Smooth muscle cell (in vitro differentiated cells): ENCODE measurements around the gene ZNF683. TPM values are rescaled to one million over a fixed set of nuclear protein-coding genes. Genes with fewer than 3 reads are reported as not detected.
"Not testable (repeated sequence)": the region's sequence is repeated elsewhere in the genome, so short reads cannot be mapped to it uniquely, and the experiment has no call there.

Experiments
- DNase-seq: peaks from one replicate; lab custom pipeline; 2025; ENCODE audit not compliant: unreplicated experiment; lab: John Stamatoyannopoulos, UW
- H2AFZ ChIP-seq: fragments of 200-600 bp; sonication (generic); 2 replicates; pipeline ENCODE4 v1.6.0; 2016; ENCODE audit warnings: antibody characterized with exemption, low read depth, mild to moderate bottlenecking
- H3F3A ChIP-seq: fragments of 200-600 bp; sonication (generic); 2 replicates; pipeline ENCODE4 v1.6.0; 2017; ENCODE audit warnings: antibody characterized with exemption, low read depth
- H3K27ac ChIP-seq: fragments of 200-600 bp; sonication (generic); 2 replicates; pipeline ENCODE4 v1.5.1; 2016; ENCODE audit warnings: low read depth, mild to moderate bottlenecking
- H3K27me3 ChIP-seq: fragments of 200-600 bp; sonication (generic); 2 replicates; pipeline ENCODE4 v1.6.1; 2016; ENCODE audit warnings: low read depth, mild to moderate bottlenecking
- H3K36me3 ChIP-seq: fragments of 200-600 bp; sonication (generic); 2 replicates; pipeline ENCODE4 v1.5.1; 2016; ENCODE audit warnings: low read depth
- H3K4me1 ChIP-seq: fragments of 200-600 bp; sonication (generic); 2 replicates; pipeline ENCODE4 v1.5.1; 2016; ENCODE audit warnings: low read depth
- H3K4me2 ChIP-seq: fragments of 200-600 bp; sonication (generic); 2 replicates; pipeline ENCODE4 v1.6.0; 2016; ENCODE audit warnings: mild to moderate bottlenecking
- H3K4me3 ChIP-seq: fragments of 200-600 bp; sonication (generic); 2 replicates; pipeline ENCODE4 v1.5.1; 2016; ENCODE audit warnings: mild to moderate bottlenecking
- H3K79me2 ChIP-seq: fragments of 200-600 bp; sonication (generic); 2 replicates; pipeline ENCODE4 v1.6.0; 2016; ENCODE audit warnings: low read depth, mild to moderate bottlenecking
- H3K9ac ChIP-seq: fragments of 200-600 bp; sonication (generic); 2 replicates; pipeline ENCODE4 v1.6.0; 2016; ENCODE audit warnings: low read depth
- H3K9me3 ChIP-seq: fragments of 200-600 bp; sonication (generic); replicated peaks from 2 replicates; pipeline ENCODE4 v1.5.1; 2016; ENCODE audit warnings: low read depth
- H4K20me1 ChIP-seq: fragments of 200-600 bp; sonication (generic); 2 replicates; pipeline ENCODE4 v1.6.0; 2016; ENCODE audit warnings: low read depth
- CTCF ChIP-seq: fragments of 200-600 bp; sonication (generic); IDR thresholded peaks from 2 replicates; pipeline ENCODE4 v1.5.1; 2017; ENCODE audit warnings: borderline replicate concordance, mild to moderate bottlenecking, antibody characterized with exemption; ENCODE audit not compliant: insufficient read depth, poor library complexity, severe bottlenecking
- WGBS: methylation state at CpG from one replicate; pipeline ENCODE4 v1.1.7; 2016; ENCODE audit warnings: low lambda C conversion rate; 5-methylcytosine and 5-hydroxymethylcytosine counted together
- polyA plus RNA-seq: library from polyadenylated mRNA; unstranded; fragments of >200 nt; fragmentation: Nextera tagmentation; extraction: Ambion mirVana; gene quantifications from 2 replicates; pipeline ENCODE4 v1.2.1, GENCODE V29; 2016
- total RNA-seq: library from RNA; depleted of rRNA; stranded (reverse); fragments of >200 nt; gene quantifications from 2 replicates; pipeline ENCODE4 v1.2.3, GENCODE V29; 2014

Gene ZNF683
- total and polyA plus RNA-seq, 2 experiments from 2014 or later, result not detected

GRCh38 chr1:26389604-26390247 is 17.2 kb upstream of the ZNF683 start:
- peaks cover 9% of the 10 kb centered on the region for H3K4me1 ChIP-seq
- no peaks in the 10 kb centered on the region for H3K79me2 ChIP-seq
- no peaks in the 10 kb centered on the region for H3F3A ChIP-seq
- 76% methylated on average over 4 of the region's 4 CpGs for WGBS
- H2AFZ ChIP-seq, result no peak overlapping the region
- H3K4me3 ChIP-seq, result no peak overlapping the region
- no peak overlapping the region for H3K27ac ChIP-seq
- H4K20me1 ChIP-seq, result no peaks in the 10 kb centered on the region
- DNase-seq, result no peak
- H3K9me3 ChIP-seq, result no peaks in the 10 kb centered on the region
- H3K36me3 ChIP-seq, result no peaks in the 10 kb centered on the region
- no peak overlapping the region for H3K4me2 ChIP-seq
- no peaks in the 10 kb centered on the region for H3K27me3 ChIP-seq
- no peak overlapping the region for H3K9ac ChIP-seq
- no peak for TF ChIP-seq CTCF

GRCh38 chr1:26388791-26389445 is 16.4 kb upstream of the ZNF683 start:
- no peak overlapping the region for H3K9ac ChIP-seq
- DNase-seq, result no peak
- no peaks in the 10 kb centered on the region for H3K27me3 ChIP-seq
- H3K4me3 ChIP-seq, result no peak overlapping the region
- no peaks in the 10 kb centered on the region for H3K36me3 ChIP-seq
- no peaks in the 10 kb centered on the region for H3K9me3 ChIP-seq
- H2AFZ ChIP-seq, result no peak overlapping the region
- peak overlapping the region; percentile 35 for H3K4me2 ChIP-seq
- no peak for TF ChIP-seq CTCF
- no peaks in the 10 kb centered on the region for H4K20me1 ChIP-seq
- 59% methylated on average over 7 of the region's 7 CpGs for WGBS
- H3K79me2 ChIP-seq, result no peaks in the 10 kb centered on the region
- no peaks in the 10 kb centered on the region for H3F3A ChIP-seq
- peaks cover 9% of the 10 kb centered on the region for H3K4me1 ChIP-seq
- H3K27ac ChIP-seq, result no peak overlapping the region

- Histone ChIP-seq H2AFZ (no peak overlapping the region), H3K9me3 (no peaks in the 10 kb centered on the region), H3K4me1 (peaks cover 9% of the 10 kb centered on the region), H3K4me2 (no peak overlapping the region), H3K79me2 (no peaks in the 10 kb centered on the region), H3F3A (no peaks in the 10 kb centered on the region), H3K9ac (no peak overlapping the region), H4K20me1 (no peaks in the 10 kb centered on the region), H3K36me3 (no peaks in the 10 kb centered on the region), H3K27ac (no peak overlapping the region), H3K4me3 (no peak overlapping the region), H3K27me3 (no peaks in the 10 kb centered on the region)
- WGBS, result 53% methylated on average over 7 of the region's 7 CpGs
- no peak for DNase-seq
- no peak for TF ChIP-seq CTCF
Measured at GRCh38 chr1:26387447-26387846, 14.9 kb upstream of the ZNF683 start.

GRCh38 chr1:26385063-26385462 is 12.5 kb upstream of the ZNF683 start:
- 98% methylated on average over 3 of the region's 3 CpGs for WGBS
- H3K27ac ChIP-seq, H3K4me1 ChIP-seq: not testable (repeated sequence)

More at GRCh38 chr1:26385063-26385462, 12.5 kb upstream of the ZNF683 start:
- not testable (repeated sequence) for H3K36me3 ChIP-seq, H4K20me1 ChIP-seq, H2AFZ ChIP-seq, H3K9ac ChIP-seq, H3F3A ChIP-seq, H3K79me2 ChIP-seq, H3K4me3 ChIP-seq, H3K9me3 ChIP-seq, DNase-seq, H3K27me3 ChIP-seq
- peak overlapping the region; percentile 73 for H3K4me2 ChIP-seq
